Amniotic stem cell (primary cell): ENCODE results near the gene KDM2B.

Experiments used
- DNase-seq: peaks from one replicate; lab custom pipeline; 2025; lab: John Stamatoyannopoulos, UW

Gene KDM2B

DNA sequence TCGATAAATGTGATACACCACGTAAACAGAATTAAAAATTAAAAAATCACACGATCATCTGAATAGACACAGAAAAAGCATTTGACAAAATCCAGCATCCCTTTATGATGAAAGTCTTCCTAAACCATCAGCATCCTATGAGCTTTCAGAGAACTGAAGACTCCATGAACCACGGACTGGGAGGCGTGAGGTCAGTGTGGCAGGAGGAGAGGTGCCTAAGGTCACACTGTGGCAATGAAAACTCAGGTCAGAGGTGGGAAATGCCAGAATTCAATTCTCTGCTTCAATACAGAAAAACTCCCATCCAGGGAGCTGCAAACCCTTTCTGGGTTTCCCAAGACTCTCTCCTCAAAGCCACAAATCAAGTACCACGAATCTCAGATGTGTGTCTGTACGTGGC, 51.6 kb downstream of the KDM2B start:
- DNase-seq, result no peak

DNA sequence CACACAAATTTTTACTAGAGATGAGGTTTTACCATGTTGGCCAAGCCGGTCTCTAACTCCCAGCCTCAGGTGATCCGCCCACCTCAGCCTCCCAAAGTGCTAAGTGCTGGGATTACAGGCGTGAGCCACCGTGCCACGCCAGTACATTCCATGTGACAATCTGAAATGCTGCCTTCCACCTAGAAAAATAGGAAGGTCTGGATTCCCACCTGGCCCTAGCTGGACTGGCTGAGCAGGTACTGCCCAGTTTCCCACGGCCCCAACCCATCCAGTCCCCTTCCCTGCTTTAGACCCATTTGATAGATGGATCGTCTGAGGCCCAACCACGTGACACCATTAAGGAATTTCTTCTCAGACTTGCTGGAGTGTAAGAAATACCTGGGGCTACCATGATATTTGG, 55.4 kb downstream of the KDM2B start:
- DNase-seq, result no peak

DNA sequence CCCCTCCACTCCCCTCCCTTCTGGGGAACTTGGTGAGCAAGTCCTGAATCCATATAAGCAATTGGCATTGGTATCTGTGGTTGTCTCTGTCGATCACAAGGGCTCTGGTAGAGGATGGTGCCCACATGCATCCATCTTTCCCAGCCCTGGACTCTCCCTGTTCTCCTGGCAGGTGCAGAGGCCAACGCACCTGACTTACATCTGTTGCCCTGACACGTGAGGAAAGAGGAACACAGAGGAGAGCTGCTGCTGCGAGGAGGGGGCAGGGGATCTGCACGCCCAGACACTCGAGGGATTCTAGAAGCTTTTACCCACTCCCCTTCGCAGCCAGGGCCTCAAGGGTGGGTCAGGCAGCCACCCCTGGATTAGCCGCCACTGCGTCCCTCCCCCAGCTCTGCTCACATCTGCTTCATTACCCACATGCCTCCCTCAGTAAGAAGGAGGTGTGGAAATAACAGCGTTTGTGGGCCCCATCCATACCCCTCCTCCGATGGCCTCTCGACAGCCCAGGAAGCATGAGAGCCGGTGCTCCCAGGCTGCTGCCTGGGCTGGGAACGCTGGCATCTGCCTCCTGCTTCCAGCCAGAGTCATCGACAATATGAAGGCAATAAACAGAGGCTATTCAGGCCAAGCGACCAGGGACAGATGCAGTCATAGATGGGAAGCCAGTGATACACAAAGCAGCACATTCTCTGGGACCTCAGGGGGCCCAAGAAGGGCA, 56.5 kb downstream of the KDM2B start:
- DNase-seq, result no peak

DNA sequence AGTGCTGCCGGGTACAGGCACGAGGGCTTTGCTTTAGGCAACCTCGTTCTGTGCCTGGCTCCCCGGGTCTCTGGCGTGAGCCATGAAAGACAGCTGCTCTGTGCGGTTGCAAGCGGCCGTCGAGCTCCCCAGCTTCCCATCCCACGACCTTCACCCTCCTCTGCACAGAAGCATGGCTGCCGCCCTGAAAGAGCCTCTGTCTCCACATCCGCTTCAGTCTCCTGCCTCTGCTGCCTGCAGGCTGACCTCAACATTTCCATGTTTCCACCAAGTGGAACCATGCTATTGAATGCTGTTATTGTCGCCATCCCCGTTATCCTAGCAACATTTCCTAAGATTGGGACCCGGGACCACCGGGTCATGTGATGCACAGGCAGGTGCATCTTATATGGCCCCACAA, 57.1 kb downstream of the KDM2B start:
- DNase-seq, result no peak

DNA sequence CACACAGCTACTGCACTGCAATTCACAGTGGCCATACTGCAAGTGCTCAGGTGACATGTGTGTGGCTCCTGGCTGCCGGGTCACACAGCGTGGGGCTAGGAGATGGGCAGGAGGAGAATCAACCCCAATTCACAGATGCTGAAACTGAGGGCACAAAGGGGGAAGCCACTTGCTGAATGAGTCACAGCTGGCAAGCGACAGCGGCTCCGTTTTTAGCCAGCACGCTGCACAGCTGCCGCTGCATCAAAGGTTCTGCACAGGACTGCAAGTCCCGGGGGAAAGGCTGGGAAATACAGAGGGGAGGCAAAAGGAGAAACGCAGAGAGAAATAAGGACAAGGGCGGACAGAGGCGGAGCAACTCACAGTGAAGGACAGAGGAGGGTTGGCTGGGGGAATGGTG, 57.9 kb downstream of the KDM2B start:
- no peak for DNase-seq

DNA sequence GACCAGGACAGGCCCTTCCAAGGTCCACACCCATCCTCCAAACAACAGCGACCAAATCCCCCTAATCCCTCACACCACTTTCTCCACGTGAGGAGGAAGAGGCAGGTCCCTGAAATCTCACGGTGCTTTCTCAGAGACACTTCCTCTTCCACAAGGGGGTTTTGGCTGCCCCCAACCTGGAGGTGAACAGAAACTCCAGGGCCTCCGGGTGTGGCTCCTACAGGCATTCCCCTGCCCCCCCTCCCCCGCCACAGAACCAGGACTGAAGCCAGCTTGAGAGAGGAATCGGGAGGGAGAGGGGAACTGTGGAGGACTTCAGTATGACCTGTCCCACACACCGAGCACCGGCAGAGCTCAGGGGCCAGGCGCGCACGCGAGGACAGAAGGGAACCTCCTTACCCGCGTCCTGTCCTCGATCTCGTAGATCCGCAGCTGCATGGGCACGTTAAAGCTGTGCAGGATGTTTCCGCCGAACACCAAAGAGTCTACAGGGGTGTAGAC, 60.2 kb downstream of the KDM2B start:
- DNase-seq, result no peak

DNA sequence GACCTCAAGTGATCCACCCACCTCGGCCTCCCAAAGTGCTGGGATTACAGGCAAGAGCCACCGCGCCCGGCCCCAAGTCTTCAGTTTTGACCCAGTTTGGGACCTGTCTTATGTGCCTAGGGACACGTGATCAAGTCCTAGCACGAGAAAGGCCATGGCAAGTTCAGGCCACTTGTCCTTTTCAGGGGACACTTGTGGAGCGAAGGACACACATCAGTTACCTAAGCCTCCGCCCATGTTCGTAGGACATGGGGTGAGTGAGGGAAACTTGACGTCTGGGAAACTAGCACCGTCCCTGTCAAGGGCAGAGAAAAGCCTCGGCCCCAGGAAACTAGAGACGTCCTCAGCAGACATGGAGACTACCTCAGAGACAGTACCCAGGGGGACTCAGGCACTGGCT, 60.7 kb downstream of the KDM2B start:
- no peak for DNase-seq

DNA sequence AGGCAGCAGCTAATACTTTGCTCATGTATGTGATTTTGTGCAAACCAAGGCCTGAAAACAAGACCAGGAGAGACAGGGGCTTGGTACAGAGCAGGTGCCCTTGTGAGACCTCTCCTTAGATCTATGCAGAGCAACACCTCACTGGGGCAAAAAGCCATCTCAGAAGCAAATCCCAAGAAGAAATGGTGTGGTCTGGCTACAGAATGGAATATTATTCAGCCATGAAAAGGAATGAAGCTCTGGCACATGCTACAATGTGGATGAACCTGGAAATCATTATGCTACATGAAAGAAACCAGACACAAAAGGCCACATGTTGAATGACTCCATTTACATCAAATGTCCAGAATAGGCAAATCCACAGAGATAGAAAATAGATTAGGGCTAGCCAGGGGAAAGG, 61.6 kb downstream of the KDM2B start:
- DNase-seq, result no peak

DNA sequence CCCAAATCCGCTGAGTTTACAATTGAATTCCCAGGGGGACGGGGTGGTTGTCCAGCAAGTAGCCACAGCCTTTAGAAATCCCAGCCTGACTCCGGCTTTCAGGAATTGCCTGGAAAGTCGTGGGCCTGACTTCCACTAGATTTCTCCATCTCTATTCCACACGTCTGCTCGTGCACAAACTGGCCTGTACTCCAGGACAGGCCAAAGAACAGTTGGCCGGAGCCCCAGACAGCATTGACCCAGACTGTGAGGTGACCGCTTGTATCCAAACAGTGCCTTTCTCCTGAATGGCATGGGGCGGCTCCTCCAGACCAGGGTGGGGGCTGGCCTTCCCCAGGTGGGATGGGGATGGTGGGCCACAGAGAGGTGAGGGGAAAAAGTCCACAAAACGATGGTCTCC, 62.2 kb downstream of the KDM2B start:
- DNase-seq, result no peak

DNA sequence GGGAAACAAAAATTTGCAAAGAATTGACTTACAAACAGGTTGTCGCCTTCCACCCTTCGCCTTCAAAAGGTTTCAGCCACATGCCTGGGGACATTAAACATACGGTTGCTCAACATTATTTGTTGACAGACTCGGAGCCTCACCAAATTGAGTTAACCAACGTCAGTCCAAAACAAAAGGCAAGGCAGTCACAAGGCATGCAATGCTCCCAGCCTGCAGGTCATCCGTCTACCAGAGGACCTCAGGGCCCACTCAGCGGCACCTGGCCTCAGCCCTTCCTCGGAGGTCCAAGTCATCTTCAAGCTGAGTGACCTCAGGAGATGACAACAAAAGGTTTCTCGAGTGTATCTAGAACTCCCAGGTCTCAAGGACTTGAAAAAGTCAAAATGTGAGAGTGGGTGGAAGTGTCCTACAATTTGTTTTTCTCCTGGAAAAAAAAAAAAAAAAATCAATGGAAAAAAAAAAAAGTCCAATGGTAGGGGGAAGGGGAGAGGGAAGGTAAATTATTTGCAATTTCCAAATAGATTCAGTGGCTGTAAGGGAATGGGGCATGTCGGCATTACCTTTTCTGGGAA, 64.3 kb downstream of the KDM2B start:
- DNase-seq, result no peak

DNA sequence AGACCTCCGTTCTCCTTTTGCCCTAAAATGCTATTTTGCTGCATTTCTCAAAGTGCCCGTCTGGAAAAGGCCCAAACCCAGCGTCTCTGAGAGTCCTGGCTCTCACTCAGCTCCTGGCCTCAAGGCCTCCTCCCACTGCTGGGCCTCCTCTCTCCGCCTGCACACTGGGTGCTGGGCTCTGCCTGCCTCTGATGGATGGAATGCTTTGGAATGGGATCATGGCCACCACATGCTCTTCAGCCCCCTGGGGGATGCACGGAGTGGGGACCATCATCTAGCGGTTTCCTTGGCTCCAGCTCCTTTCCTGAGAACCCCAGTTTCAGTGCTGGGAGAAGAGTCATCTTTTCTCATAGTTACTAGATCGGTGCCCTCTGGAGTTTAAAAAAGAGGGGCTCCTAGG, 65.2 kb downstream of the KDM2B start:
- DNase-seq, result no peak

DNA sequence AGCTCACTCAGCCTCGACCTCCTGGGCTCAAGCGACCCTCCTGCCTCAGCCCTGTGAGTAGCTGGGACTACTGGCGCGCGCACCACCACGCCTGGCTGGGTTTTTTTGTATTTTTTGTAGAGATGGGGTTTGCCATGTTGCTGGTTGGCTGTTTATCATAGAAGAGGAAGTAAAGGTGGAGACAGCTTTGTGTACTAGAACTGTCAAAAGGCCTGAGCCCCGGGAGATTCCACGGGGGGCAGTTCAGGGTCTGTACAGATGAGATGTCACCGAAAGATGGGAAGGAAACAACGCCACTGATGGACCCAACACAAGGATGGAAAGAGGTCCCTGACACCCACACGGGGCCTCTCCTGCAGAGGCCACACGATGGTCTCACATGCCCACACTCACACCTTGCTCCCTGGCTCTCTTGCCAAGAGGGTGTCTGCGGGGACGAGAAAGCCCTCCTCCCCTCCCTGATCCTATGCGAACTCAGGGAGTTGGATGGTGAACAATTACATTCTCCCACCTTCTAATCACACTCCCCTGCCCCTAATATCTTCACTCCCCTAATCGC, 66.6 kb downstream of the KDM2B start:
- DNase-seq, result no peak

DNA sequence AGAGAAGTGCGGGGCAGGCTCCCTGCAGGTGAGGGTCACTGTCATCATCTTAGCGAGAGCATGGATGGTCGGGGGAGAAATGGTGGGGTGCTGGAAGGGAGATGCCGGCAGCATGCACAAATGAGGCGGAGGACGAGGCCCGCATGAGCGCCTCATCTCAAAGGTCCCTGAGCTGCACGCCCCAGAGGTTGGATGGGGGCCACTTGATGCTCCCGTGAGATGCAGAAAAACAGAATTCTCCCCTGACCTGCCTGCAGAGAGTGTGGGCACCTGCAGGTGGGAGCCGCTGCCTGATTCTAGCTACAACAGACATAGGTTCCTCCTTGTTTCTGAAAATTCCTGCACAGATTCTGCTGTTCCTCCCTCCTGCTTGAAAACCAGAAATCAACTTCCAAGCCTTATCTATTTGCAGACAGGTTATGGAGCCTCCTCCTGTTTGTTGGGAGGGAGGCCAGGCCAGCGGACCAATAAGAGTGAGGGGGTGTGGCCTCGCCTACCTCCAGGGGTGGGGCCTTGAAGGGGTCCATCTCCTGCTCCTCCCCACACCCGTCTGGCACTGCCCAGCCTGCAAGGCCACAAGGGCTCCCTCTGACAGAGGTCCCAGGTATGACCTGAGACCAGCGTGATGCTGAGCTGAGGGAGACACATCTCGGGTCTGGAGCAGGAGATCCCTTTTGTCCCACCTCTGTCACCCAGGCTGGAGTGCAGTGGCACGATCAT, 67.2 kb downstream of the KDM2B start:
- no peak for DNase-seq

DNA sequence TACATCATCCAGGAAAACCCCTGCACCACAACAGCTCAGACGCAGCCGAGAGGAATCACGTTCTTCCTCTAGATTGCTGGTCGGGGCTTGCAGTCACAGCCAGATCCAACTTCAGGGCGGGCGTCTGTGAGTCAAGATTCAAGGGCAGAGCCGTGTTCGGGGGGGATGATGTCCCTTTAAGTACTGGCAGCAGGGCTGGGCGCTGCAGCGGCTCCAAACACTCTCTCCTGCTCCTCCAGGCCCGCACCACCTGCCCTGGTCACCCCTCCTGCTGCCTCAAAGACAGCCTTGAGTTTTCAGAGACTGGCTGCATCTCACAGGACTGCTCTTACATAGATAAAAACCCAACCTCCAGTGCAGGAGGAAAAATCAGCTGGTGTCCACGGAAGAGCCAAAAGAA, 68.3 kb downstream of the KDM2B start:
- no peak for DNase-seq

DNA sequence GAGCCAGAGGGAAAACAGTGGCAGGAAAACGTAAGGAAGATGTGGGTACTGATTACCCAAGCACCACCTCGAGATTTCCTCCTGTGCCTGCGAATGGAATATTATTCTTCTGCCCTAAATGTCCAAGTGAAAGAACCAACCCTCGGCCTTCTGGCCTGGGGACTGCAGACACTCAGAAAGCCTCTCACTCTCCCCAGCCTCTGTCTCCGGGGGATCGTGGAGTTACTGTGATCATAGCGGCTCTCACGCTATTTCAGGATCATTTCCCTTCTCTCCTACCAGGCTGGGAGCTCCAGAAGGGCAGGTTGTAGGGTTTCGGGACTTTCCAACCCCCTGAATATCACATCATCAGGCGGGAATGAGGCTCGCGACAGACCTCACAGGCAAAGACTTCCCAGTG, 68.9 kb downstream of the KDM2B start:
- no peak for DNase-seq

DNA sequence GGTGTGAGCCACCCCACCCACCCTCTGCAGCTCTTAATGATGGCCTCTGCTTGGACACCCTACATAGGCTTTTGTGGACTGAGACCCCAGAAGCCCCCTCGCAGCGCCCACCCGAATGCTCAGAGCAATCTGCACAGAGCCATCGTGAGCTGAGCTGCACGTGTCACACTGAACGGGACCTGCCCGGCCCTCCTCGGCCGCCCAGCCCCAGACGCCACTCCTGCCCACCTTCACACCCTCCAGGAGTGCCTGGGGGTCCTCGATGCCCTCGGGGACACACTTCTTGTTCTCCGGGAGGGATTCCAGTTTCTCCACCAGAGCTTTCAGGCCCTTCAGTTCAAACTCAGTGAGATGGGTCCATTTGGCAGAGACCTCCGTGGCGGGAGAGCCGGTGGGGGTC, 71.5 kb downstream of the KDM2B start:
- no peak for DNase-seq

DNA sequence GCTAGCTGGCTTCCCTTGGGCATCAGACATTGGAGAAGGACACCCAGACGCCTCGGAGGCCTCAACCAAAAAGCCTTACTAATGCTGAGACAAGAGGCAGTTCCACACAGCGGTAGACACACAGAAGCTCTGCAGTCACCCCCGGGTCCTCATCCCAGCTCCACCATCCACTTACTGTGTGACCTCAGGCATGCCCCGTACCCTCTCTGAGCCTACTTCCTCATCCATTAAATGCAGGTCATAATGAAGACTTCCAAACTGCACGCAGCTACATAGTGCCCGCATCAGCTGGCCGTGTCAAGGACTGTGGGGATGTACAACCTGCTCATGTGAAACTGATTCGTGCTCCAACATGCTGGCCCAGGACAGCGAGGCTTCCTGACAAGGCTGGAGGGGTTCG, 72.3 kb downstream of the KDM2B start:
- DNase-seq, result no peak

DNA sequence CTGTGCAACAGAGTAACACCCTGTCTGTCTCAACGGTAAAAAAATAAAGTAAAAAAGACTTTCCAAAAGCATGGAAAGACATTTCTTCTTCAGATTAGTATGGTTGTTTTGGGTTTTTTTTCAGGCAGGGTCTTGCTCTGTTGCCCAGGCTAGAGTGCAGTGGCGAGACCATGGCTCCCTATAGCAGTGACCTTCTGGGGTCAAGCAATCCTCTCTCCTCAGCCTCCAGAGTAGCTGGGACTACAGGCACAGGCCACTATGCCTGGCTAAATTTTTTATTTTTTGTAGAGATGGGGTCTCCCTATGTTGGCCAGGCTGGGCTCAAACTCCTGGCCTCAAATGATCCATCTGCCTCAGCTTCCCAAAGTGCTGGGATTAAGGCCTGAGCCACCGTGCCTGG, 72.8 kb downstream of the KDM2B start:
- DNase-seq, result no peak

DNA sequence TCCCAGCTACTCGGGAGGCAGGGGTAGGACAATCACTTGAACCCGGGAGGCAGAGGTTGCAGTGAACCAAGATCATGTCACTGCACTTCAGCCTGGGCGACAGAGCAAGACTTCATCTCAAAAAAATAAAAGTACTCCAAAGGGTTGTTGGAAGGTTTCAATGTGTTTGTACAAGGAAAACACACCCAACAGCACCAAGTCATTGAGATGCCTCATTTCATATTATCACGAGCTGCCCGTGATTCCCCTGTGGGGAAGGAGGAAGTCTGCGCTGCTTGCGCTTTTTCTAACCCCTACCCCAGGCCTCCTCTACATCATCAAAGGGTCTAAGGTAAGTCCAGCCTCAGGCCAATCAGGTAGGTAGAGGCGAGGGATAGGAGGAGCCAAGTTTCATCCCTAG, 73.6 kb downstream of the KDM2B start:
- no peak for DNase-seq

DNA sequence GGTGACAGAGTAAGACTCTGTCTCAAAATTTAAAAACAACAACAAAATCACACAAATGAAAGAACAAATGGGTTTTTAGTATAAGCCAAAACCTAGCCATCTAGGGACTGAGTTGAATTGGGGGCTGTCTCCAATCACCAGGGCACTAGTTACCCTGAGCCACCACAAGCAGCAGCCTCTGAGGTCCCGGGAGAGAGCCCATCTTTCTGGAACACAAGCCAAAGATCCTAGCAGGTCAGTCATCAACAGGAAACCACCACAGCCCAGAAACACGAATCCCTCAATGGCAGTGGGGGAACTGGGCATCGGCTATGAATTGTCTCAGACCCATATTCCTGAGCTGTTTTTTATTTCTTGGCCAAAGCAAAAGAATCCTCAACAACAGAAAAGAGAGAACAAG, 75.3 kb downstream of the KDM2B start:
- no peak for DNase-seq

DNA sequence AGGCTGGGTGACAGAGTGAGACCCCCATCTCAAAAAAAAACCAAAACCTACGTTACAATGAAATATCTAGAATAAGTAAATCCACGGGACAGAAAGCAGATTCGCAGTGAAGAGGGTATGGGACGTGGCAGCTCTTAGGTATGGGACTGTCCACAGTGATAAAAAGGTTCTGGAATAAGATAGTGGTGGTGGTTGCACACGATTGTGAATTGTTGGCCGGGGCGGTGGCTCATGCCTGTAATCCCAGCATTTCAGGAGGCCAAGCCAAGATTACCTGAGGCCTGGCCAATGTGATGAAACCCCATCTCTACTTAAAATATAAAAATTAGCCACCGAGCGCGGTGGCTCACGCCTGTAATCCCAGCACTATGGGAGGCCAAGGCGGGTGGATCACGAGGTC, 76.3 kb downstream of the KDM2B start:
- DNase-seq, result no peak

DNA sequence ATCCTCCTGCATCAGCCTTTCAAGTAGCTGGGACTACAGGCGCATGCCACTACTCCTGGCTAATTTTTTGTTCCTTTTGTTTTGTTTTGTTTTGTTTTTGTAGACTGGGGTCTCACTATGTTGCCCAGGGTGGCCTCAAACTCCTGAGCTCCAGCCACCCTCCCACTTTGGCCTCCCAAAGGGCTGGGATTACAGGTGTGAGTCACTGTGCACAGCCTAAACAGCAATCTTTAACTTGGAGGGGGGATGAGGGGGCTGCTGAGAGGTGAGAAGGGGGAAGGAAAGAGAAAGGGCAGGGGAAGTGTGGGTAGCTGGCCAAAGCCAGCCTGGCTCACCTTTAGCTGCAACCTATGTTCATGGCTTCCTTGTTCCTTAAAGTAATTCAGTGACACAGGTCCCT, 77.4 kb downstream of the KDM2B start:
- DNase-seq, result no peak

DNA sequence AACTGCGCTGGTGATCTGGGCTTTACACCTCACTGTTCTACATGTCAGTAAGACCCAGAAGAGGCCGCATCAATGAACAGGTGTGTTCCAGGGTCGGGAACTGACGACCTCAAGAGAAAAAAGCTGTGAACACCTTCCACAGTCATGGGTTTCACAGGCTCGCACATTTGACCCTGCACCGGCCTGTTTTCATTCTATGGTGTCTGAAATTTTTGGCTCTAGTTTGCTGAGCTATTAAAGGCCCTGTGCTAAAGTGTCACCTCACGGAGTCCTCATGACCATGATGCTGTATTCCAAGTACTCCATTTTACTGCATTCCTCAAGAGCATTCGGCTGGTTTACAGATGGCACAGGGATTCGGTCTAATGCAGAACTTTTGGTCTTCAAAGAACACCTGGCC, 78.9 kb downstream of the KDM2B start:
- DNase-seq, result no peak
